Fibroblast of upper back skin (primary cell): ENCODE data around the gene SGCD.

Experiments used
- DNase-seq: peaks from one replicate; pipeline ENCODE4 v3.0.0-alpha.2; 2013

SGCD gene

GRCh38 chr5:156706631-156707030 lies 379.7 kb downstream of the SGCD start:
- no peak for DNase-seq

GRCh38 chr5:156707750-156708149 lies 380.8 kb downstream of the SGCD start:
- DNase-seq: no peak

GRCh38 chr5:156715287-156715686 lies 388.3 kb downstream of the SGCD start:
- DNase-seq: peak; percentile 26

GRCh38 chr5:156716591-156717380 lies 389.8 kb downstream of the SGCD start:
- no peak for DNase-seq

GRCh38 chr5:156718985-156719384 lies 392.0 kb downstream of the SGCD start:
- DNase-seq: no peak

GRCh38 chr5:156722358-156722757 lies 395.4 kb downstream of the SGCD start:
- DNase-seq: no peak

- DNase-seq: no peak
Observed at GRCh38 chr5:156735477-156735876, 408.5 kb downstream of the SGCD start.

- DNase-seq: no peak
Observed at GRCh38 chr5:156741516-156741915, 414.6 kb downstream of the SGCD start.

- DNase-seq: no peak
Observed at GRCh38 chr5:156753846-156754245, 426.9 kb downstream of the SGCD start.

GRCh38 chr5:156755421-156756087 lies 428.6 kb downstream of the SGCD start:
- DNase-seq: peak; percentile 49

- no peak for DNase-seq
Observed at GRCh38 chr5:156758011-156758791, 431.2 kb downstream of the SGCD start.

GRCh38 chr5:156759156-156759555 lies 432.2 kb downstream of the SGCD start:
- DNase-seq: no peak

GRCh38 chr5:156762771-156763170 lies 435.8 kb downstream of the SGCD start:
- peak; percentile 55 for DNase-seq

- peak; percentile 36 for DNase-seq
Observed at GRCh38 chr5:156764176-156764971, 437.4 kb downstream of the SGCD start.

- DNase-seq: no peak
Observed at GRCh38 chr5:156774273-156774672, 447.3 kb downstream of the SGCD start.

- DNase-seq: no peak
Observed at GRCh38 chr5:156778139-156778706, 451.3 kb downstream of the SGCD start.

GRCh38 chr5:156778752-156779151 lies 451.8 kb downstream of the SGCD start:
- no peak for DNase-seq

GRCh38 chr5:156779436-156779835 lies 452.5 kb downstream of the SGCD start:
- no peak for DNase-seq

GRCh38 chr5:156783092-156783491 lies 456.1 kb downstream of the SGCD start:
- DNase-seq: no peak

- no peak for DNase-seq
Observed at GRCh38 chr5:156794687-156795086, 467.7 kb downstream of the SGCD start.

GRCh38 chr5:156798201-156798600 lies 471.2 kb downstream of the SGCD start:
- no peak for DNase-seq

GRCh38 chr5:156799171-156799570 lies 472.2 kb downstream of the SGCD start:
- DNase-seq: no peak
